Pancreas (tissue), 10 donors: ENCODE results near the gene HTR3D. TPM values are rescaled to one million over a fixed set of nuclear protein-coding genes. Genes with fewer than 3 reads are reported as not detected.
"Not testable (repeated sequence)": the region's sequence is repeated elsewhere in the genome, so short reads cannot be mapped to it uniquely, and the experiment has no call there.

Source experiments
- ATAC-seq, 4 donors: fragments of 200-7000 bp; cut with Tn5 transposase; one replicate each; pipeline versions ENCODE4 v1.8.0 to v1.9.1; 2020; ENCODE audit warnings: mild to moderate bottlenecking in 4 of 4, moderate library complexity in 4 of 4
- DNase-seq, 6 donors: peaks; one replicate each; pipeline ENCODE4 v3.0.0-alpha.2; 2020
- FAIRE-seq: peaks from 2 replicates; lab custom pipeline; 2012; peaks lifted over from hg19 to GRCh38; lab: Jason Lieb, UNC
- H3K27ac ChIP-seq, 4 donors: fragments of 200-600 bp; sonication (generic); 1 replicate in 3 of 4; 2 replicates in 1 of 4; pipeline versions ENCODE4 v1.5.0 to v1.8.0; 2020
- H3K27me3 ChIP-seq, 4 donors: fragments of 200-600 bp; one replicate each; pipeline ENCODE4 v1.8.0; 2021
- H3K36me3 ChIP-seq, 3 donors: fragments of 200-600 bp; sonication (generic) in 1 of 3; one replicate each; pipeline versions ENCODE4 v1.5.0 to v1.8.0; 2020 to 2021
- H3K4me1 ChIP-seq, 3 donors: fragments of 200-600 bp; one replicate each; pipeline ENCODE4 v1.8.0; 2021
- H3K4me3 ChIP-seq, 4 donors: fragments of 200-600 bp; sonication (generic) in 2 of 4; one replicate each; pipeline versions ENCODE4 v1.5.0 to v1.8.0; 2020 to 2021
- H3K9me3 ChIP-seq, 4 donors: fragments of 200-600 bp; one replicate each; pipeline ENCODE4 v1.8.0; 2021
- WGBS, 2 donors: extraction: QIAGEN DNeasy Blood & Tissue Kit; methylation state at CpG; one replicate each; pipeline ENCODE4 v1.1.7; 2013; 5-methylcytosine and 5-hydroxymethylcytosine counted together
- intact Hi-C, 3 donors: fragments of 100-400 bp; cut with DNase I; formaldehyde crosslinking; loops; one replicate each; pipeline versions ENCODE4 v1.11.1 to v1.14.2; 2022
- polyA plus RNA-seq, 2 donors: library from polyadenylated mRNA; stranded (reverse); fragments of 200-250 nt; gene quantifications; one replicate each; pipeline ENCODE4 v1.2.3, GENCODE V29; 2013
- total RNA-seq, 6 donors: library from RNA; stranded (reverse); fragmentation: NEBNext Ultra II Directional in 4 of 6; extraction: Animal tissue kit (Norgen Biotek cat#: 25700) in 4 of 6; gene quantifications; one replicate each; pipeline versions ENCODE4 v1.2.1 to v1.2.4, GENCODE V29; 2021 to 2023
- TF ChIP-seq, protein P1 (sequence below), 4 donors: fragments of 200-600 bp; sonication (generic) in 3 of 4; IDR thresholded peaks; one replicate each; pipeline versions ENCODE4 v1.5.0 to v1.8.0; 2021; ENCODE audit warnings: antibody characterized with exemption in 4 of 4
- donor health status: healthy with polysubstance abuse.
- donor health status: DM: no; HTN: no; CAD: no; lungs with moderate emphysema.
- donor health status: DM: no; HTN: no; CAD: no.
- donor health status: control.
- donor health status: control.
- donor health status: Bipolar disorder and iron deficiency.
- donor health status: DM: yes; HTN: yes; CAD: no.
- donor health status: DM: no; HTN: no; CAD: no.
- donor health status: DM: no; HTN: no; CAD: no.
- donor health status: DM: yes; HTN: yes; CAD: no.

HTR3D gene
- total and polyA plus RNA-seq, 8 donors: not detected

DNA sequence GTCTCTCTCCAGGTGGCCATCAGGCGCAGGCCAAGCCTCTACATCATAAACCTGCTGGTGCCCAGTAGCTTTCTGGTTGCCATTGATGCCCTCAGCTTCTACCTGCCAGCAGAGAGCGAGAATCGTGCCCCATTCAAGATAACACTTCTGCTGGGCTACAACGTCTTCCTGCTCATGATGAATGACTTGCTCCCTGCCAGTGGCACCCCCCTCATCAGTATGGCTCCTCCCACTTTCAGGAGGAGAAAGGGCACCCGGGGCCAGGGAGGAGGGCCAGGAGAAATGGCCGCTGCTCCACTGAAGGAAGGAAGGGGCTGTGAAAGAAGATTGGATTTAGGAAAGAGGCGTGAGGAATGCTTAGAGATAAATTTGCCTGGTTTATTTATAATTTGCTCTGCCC lies 27.9 kb downstream of the HTR3D start:
- Histone ChIP-seq H3K4me1 (no peaks in the 10 kb centered on the region), H3K4me3 (no peak overlapping the region), H3K9me3 (no peaks in the 10 kb centered on the region), H3K27ac (no peak overlapping the region), H3K36me3 (no peaks in the 10 kb centered on the region), H3K27me3 (no peaks in the 10 kb centered on the region)
- intact Hi-C loops: no loop called here
- 49 to 57% methylated on average over 7 of the region's 7 CpGs for WGBS, 2 donors
- FAIRE-seq: no peak
- TF ChIP-seq, protein P1, sequence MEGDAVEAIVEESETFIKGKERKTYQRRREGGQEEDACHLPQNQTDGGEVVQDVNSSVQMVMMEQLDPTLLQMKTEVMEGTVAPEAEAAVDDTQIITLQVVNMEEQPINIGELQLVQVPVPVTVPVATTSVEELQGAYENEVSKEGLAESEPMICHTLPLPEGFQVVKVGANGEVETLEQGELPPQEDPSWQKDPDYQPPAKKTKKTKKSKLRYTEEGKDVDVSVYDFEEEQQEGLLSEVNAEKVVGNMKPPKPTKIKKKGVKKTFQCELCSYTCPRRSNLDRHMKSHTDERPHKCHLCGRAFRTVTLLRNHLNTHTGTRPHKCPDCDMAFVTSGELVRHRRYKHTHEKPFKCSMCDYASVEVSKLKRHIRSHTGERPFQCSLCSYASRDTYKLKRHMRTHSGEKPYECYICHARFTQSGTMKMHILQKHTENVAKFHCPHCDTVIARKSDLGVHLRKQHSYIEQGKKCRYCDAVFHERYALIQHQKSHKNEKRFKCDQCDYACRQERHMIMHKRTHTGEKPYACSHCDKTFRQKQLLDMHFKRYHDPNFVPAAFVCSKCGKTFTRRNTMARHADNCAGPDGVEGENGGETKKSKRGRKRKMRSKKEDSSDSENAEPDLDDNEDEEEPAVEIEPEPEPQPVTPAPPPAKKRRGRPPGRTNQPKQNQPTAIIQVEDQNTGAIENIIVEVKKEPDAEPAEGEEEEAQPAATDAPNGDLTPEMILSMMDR (IDR thresholded peaks at IDR 0.05): no peak
- no peak for ATAC-seq
- no peak for DNase-seq

DNA sequence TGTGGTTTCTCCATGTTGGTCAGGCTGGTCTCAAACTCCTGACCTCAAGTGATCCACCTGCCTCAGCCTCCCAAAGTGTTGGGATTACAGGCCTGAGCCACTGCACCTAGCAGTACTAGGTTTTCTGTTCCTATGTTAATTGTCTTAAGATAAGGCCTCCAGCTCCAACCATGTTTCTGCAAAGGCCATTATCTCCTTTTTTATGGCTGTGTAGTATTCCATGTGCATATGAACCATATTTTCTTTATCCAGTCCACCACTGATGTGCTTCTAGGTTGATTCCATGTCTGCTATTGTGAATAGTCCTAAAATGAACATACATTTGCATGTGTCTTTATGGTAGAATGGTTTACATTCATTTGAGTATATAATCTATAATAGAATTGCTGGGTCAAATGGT lies 31.1 kb downstream of the HTR3D start:
- no peak overlapping the region for H3K4me3 ChIP-seq
- H3K4me1 ChIP-seq: no peaks in the 10 kb centered on the region
- no peak for DNase-seq
- no peaks in the 10 kb centered on the region for H3K27me3 ChIP-seq
- TF ChIP-seq, protein P1 (IDR thresholded peaks at IDR 0.05): no peak
- intact Hi-C loops: no loop called here
- no peak overlapping the region for H3K27ac ChIP-seq
- no peak for FAIRE-seq
- no peaks in the 10 kb centered on the region for H3K36me3 ChIP-seq
- ATAC-seq: no peak
- no peaks in the 10 kb centered on the region for H3K9me3 ChIP-seq

DNA sequence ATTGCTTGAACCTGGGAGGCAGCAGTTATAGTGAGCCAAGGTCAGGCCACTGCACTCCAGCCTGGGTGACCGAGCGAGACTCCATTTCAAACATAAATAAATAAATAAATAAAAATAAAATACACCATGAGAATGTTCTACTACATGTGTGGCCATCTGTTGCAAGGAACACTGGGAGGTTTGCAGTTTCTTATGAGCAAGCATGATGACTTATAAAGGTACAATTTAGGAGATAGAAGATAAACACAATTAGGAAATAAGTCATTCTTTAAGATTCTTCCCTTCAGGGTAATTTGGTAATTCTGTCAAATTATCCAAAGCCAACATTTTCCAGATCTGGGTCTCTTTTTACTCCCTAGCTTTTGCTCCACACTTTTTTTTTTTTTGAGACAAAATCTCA lies 34.7 kb downstream of the HTR3D start:
- no peak for FAIRE-seq
- WGBS, 2 donors: 85 to 87% methylated on average over 2 of the region's 2 CpGs
- Histone ChIP-seq H3K27me3 (no peaks in the 10 kb centered on the region), H3K9me3 (no peaks in the 10 kb centered on the region), H3K36me3 (no peaks in the 10 kb centered on the region), H3K27ac (no peak overlapping the region), H3K4me3 (no peak overlapping the region), H3K4me1 (no peaks in the 10 kb centered on the region)
- TF ChIP-seq, protein P1 (IDR thresholded peaks at IDR 0.05): no peak
- no peak for ATAC-seq
- DNase-seq: no peak
- intact Hi-C loops: no loop called here

DNA sequence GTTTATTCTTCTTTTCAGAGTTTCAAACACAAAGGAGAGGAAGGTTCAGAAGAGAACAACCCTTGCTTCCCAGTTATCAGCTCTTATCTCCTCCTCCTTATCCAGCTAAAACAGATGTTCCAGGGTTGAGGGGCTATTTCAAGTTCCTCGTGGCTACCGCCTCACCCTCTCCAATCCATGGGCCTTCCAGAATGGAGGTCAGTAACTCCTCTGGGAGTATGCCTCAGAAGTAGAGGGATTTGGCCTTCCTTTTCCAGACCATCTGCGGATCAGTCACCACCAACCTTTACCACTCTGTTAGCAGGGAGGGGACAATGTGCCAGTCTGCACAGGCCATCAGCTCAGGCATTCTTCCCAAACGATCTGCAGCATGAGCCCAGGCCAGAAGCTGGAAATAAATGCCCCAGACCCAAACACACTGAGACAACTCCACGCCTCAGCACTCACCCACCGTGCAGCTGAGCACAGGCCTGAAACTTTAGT lies 36.1 kb downstream of the HTR3D start:
- no peak for DNase-seq
- Histone ChIP-seq H3K27me3 (no peaks in the 10 kb centered on the region), H3K9me3 (no peaks in the 10 kb centered on the region), H3K4me3 (no peak overlapping the region), H3K36me3 (no peaks in the 10 kb centered on the region), H3K4me1 (no peaks in the 10 kb centered on the region), H3K27ac (no peak overlapping the region)
- TF ChIP-seq, protein P1 (IDR thresholded peaks at IDR 0.05): no peak
- WGBS, 2 donors: 63 to 65% methylated on average over 6 of the region's 6 CpGs
- no peak for ATAC-seq
- FAIRE-seq: no peak
- intact Hi-C loops: no loop called here

DNA sequence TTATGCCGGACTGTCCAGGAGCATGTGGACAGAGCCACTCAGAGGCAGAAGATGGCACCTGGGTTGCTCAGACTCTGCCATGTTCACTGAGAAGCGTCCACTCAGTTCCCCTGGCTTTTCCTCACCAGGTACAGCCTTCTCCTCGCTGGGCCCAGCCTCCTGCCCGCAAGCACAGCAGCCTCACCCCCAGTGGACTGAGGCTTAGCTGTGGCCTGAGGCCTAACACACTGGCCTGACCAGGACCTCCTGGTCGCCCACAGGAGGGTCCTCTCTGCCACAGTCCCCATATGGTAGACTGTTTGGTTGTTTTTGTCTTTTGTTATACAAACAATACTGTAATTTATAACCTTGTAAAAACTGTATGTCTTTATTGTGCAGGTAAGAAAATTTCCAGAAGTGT lies 36.8 kb downstream of the HTR3D start:
- H3K9me3 ChIP-seq: no peaks in the 10 kb centered on the region
- FAIRE-seq (no peak), DNase-seq (no peak), ATAC-seq (no peak)
- intact Hi-C loops: no loop called here
- H3K4me3 ChIP-seq: no peak overlapping the region
- H3K36me3 ChIP-seq: no peaks in the 10 kb centered on the region
- no peak overlapping the region for H3K27ac ChIP-seq
- TF ChIP-seq, protein P1 (IDR thresholded peaks at IDR 0.05): no peak
- 88 to 93% methylated on average over 5 of the region's 5 CpGs for WGBS, 2 donors
- H3K4me1 ChIP-seq: no peaks in the 10 kb centered on the region
- H3K27me3 ChIP-seq: no peaks in the 10 kb centered on the region

DNA sequence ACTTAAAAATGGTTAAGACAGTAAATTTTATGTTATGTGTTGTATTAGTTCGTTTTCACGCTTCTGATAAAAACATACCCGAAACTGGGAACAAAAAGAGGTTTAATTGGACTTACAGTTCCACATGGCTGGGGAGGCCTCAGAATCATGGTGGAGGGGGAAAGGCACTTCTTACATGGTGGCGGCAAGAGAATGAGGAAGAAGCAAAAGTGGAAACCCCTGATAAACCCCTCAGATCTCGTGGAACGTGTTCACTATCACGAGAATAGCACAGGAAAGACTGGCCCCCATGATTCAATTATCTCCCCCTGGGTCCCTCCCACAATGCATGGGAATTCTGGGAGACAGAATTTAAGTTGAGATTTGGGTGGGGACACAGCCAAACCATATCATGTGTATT lies 39.6 kb downstream of the HTR3D start:
- ATAC-seq, H3K4me3 ChIP-seq, FAIRE-seq, H3K27me3 ChIP-seq, intact Hi-C loops, H3K27ac ChIP-seq, H3K9me3 ChIP-seq, H3K4me1 ChIP-seq, H3K36me3 ChIP-seq, DNase-seq: not testable (repeated sequence)
- 90 to 93% methylated on average over 7 of the region's 7 CpGs for WGBS, 2 donors
